Smooth muscle cell (in vitro differentiated cells): ENCODE measurements around the gene DCC. TPM values are rescaled to one million over a fixed set of nuclear protein-coding genes. Genes with fewer than 3 reads are reported as not detected.

ENCODE experiments used
- DNase-seq: peaks from one replicate; lab custom pipeline; 2025; ENCODE audit not compliant: unreplicated experiment; lab: John Stamatoyannopoulos, UW
- H2AFZ ChIP-seq: fragments of 200-600 bp; sonication (generic); 2 replicates; pipeline ENCODE4 v1.6.0; 2016; ENCODE audit warnings: antibody characterized with exemption, low read depth, mild to moderate bottlenecking
- H3F3A ChIP-seq: fragments of 200-600 bp; sonication (generic); 2 replicates; pipeline ENCODE4 v1.6.0; 2017; ENCODE audit warnings: antibody characterized with exemption, low read depth
- H3K27ac ChIP-seq: fragments of 200-600 bp; sonication (generic); 2 replicates; pipeline ENCODE4 v1.5.1; 2016; ENCODE audit warnings: low read depth, mild to moderate bottlenecking
- H3K27me3 ChIP-seq: fragments of 200-600 bp; sonication (generic); 2 replicates; pipeline ENCODE4 v1.6.1; 2016; ENCODE audit warnings: low read depth, mild to moderate bottlenecking
- H3K36me3 ChIP-seq: fragments of 200-600 bp; sonication (generic); 2 replicates; pipeline ENCODE4 v1.5.1; 2016; ENCODE audit warnings: low read depth
- H3K4me1 ChIP-seq: fragments of 200-600 bp; sonication (generic); 2 replicates; pipeline ENCODE4 v1.5.1; 2016; ENCODE audit warnings: low read depth
- H3K4me2 ChIP-seq: fragments of 200-600 bp; sonication (generic); 2 replicates; pipeline ENCODE4 v1.6.0; 2016; ENCODE audit warnings: mild to moderate bottlenecking
- H3K4me3 ChIP-seq: fragments of 200-600 bp; sonication (generic); 2 replicates; pipeline ENCODE4 v1.5.1; 2016; ENCODE audit warnings: mild to moderate bottlenecking
- H3K79me2 ChIP-seq: fragments of 200-600 bp; sonication (generic); 2 replicates; pipeline ENCODE4 v1.6.0; 2016; ENCODE audit warnings: low read depth, mild to moderate bottlenecking
- H3K9ac ChIP-seq: fragments of 200-600 bp; sonication (generic); 2 replicates; pipeline ENCODE4 v1.6.0; 2016; ENCODE audit warnings: low read depth
- H3K9me3 ChIP-seq: fragments of 200-600 bp; sonication (generic); replicated peaks from 2 replicates; pipeline ENCODE4 v1.5.1; 2016; ENCODE audit warnings: low read depth
- H4K20me1 ChIP-seq: fragments of 200-600 bp; sonication (generic); 2 replicates; pipeline ENCODE4 v1.6.0; 2016; ENCODE audit warnings: low read depth
- CTCF ChIP-seq: fragments of 200-600 bp; sonication (generic); IDR thresholded peaks from 2 replicates; pipeline ENCODE4 v1.5.1; 2017; ENCODE audit warnings: borderline replicate concordance, mild to moderate bottlenecking, antibody characterized with exemption; ENCODE audit not compliant: insufficient read depth, poor library complexity, severe bottlenecking
- WGBS: methylation state at CpG from one replicate; pipeline ENCODE4 v1.1.7; 2016; ENCODE audit warnings: low lambda C conversion rate; 5-methylcytosine and 5-hydroxymethylcytosine counted together
- polyA plus RNA-seq: library from polyadenylated mRNA; unstranded; fragments of >200 nt; fragmentation: Nextera tagmentation; extraction: Ambion mirVana; gene quantifications from 2 replicates; pipeline ENCODE4 v1.2.1, GENCODE V29; 2016
- total RNA-seq: library from RNA; depleted of rRNA; stranded (reverse); fragments of >200 nt; gene quantifications from 2 replicates; pipeline ENCODE4 v1.2.3, GENCODE V29; 2014

The DCC gene
- total and polyA plus RNA-seq, 2 experiments from 2014 or later = not detected

- TF ChIP-seq CTCF = no peak
- no peaks in the 10 kb centered on the region for H4K20me1 ChIP-seq
- H3K27ac ChIP-seq = no peak overlapping the region
- no peaks in the 10 kb centered on the region for H3K79me2 ChIP-seq
- H3K36me3 ChIP-seq = no peaks in the 10 kb centered on the region
- no peak for DNase-seq
- no peaks in the 10 kb centered on the region for H3K9me3 ChIP-seq
- WGBS = 70% methylated on average over 3 of the region's 3 CpGs
- no peak overlapping the region for H3K4me3 ChIP-seq
- peak overlapping the region; percentile 17 for H2AFZ ChIP-seq
- no peak overlapping the region for H3K4me2 ChIP-seq
- H3K27me3 ChIP-seq = no peaks in the 10 kb centered on the region
- no peaks in the 10 kb centered on the region for H3F3A ChIP-seq
- no peaks in the 10 kb centered on the region for H3K4me1 ChIP-seq
- no peak overlapping the region for H3K9ac ChIP-seq
Measured at GRCh38 chr18:53544917-53545316, 1204.9 kb downstream of the DCC start.

DNA sequence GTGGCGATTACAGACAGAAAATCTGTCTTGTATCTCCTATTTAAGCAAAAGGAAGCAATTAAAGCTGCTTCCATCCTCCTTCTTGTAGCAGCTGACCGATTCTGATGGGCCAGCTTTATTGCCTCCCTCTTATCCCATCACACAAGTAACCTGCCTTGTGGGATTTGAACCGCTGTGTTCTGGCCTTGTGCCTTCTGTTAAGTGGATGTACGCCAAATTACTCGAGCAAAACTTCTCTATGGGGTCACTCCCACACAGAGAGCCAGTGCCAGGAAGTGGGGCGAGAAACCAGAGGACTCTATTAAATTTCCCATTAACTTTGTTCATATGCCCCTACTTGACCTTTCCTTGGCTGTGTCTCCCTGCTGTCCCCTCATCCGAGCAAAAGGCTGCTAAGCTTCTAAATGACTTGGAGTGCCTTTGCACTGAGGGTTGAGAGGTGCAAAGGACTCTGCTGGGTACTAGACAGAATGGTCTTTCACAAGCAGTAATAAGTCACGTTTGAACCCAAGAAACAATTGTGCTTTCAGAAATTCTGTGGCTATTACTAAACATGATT lies 1212.0 kb downstream of the DCC start:
- no peaks in the 10 kb centered on the region for H3K79me2 ChIP-seq
- no peaks in the 10 kb centered on the region for H3K27me3 ChIP-seq
- 83% methylated on average over 8 of the region's 8 CpGs for WGBS
- no peaks in the 10 kb centered on the region for H3K36me3 ChIP-seq
- H3K4me2 ChIP-seq = no peak overlapping the region
- H4K20me1 ChIP-seq = no peaks in the 10 kb centered on the region
- DNase-seq = no peak
- no peaks in the 10 kb centered on the region for H3F3A ChIP-seq
- no peak overlapping the region for H3K9ac ChIP-seq
- H3K4me1 ChIP-seq = no peaks in the 10 kb centered on the region
- no peak overlapping the region for H2AFZ ChIP-seq
- TF ChIP-seq CTCF = no peak
- no peak overlapping the region for H3K27ac ChIP-seq
- H3K9me3 ChIP-seq = no peaks in the 10 kb centered on the region
- no peak overlapping the region for H3K4me3 ChIP-seq

- no peak for DNase-seq
- Histone ChIP-seq H3K9ac (no peak overlapping the region), H3K4me1 (no peaks in the 10 kb centered on the region), H3F3A (no peaks in the 10 kb centered on the region), H3K4me3 (no peak overlapping the region), H2AFZ (no peak overlapping the region), H3K4me2 (no peak overlapping the region), H3K79me2 (no peaks in the 10 kb centered on the region), H3K36me3 (no peaks in the 10 kb centered on the region), H3K9me3 (no peaks in the 10 kb centered on the region), H3K27me3 (no peaks in the 10 kb centered on the region), H4K20me1 (no peaks in the 10 kb centered on the region), H3K27ac (no peak overlapping the region)
- TF ChIP-seq CTCF = no peak
- 91% methylated on average over 2 of the region's 2 CpGs for WGBS
Measured at GRCh38 chr18:53553030-53553429, 1213.0 kb downstream of the DCC start.

- H3K9ac ChIP-seq = no peak overlapping the region
- no peaks in the 10 kb centered on the region for H3K79me2 ChIP-seq
- no peaks in the 10 kb centered on the region for H3F3A ChIP-seq
- no peaks in the 10 kb centered on the region for H3K36me3 ChIP-seq
- no peak overlapping the region for H3K27ac ChIP-seq
- DNase-seq = no peak
- H3K4me3 ChIP-seq = no peak overlapping the region
- H3K4me2 ChIP-seq = no peak overlapping the region
- H2AFZ ChIP-seq = no peak overlapping the region
- no peaks in the 10 kb centered on the region for H3K9me3 ChIP-seq
- no peaks in the 10 kb centered on the region for H3K4me1 ChIP-seq
- H4K20me1 ChIP-seq = no peaks in the 10 kb centered on the region
- no peak for TF ChIP-seq CTCF
- H3K27me3 ChIP-seq = no peaks in the 10 kb centered on the region
- 86% methylated on average over 2 of the region's 2 CpGs for WGBS
Measured at GRCh38 chr18:53556450-53556849, 1216.5 kb downstream of the DCC start.
